ENCODE measurements around the gene UMODL1.
A peak's percentile ranks its signal among the peaks of the same experiment; 100 is the strongest.

The UMODL1 gene

DNA sequence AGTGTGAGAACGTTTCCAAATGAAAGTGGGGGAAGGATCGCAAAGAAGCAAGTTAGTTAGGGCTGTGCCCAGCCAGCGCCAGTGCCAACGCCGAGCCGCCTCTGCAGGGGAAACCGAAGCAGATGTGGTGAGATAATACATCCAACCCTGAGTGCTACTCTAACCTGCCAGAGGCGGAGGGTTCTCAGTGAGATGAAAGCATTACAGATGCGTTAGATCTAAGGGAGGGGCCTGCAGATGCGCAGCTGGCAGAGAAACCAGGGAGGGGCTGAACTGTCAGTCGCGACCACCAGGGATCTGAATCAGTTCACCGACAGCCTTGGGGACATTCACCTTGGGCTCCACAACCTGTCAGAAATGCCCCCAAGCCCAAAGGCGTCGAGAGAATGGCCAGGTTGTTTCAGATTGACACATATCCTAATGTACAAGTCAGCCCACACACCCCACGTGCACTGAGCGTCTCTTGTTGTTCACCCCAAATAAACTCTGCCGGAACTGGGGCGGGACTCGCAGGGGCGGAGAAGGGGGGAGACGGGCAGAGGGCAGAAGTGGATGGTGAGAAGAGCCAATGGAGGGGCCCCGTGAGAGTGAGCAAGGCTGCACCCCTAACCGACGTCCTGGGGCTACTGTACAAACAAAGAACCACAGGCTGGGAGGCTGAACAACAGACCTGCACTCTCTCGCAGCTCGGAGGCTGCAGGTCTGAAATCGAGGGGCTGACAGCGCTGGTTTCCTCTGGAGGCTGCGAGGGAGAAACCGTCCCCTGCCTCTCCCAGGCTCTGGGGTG lies 8.7 kb upstream of the UMODL1 start:
- Mint-ChIP-seq H3K4me1 (peaks cover 66% of the 10 kb centered on the region), H3K36me3 (ENCODE audit: low read depth) (no peaks in the 10 kb centered on the region), H3K9me3 (no peaks in the 10 kb centered on the region), H3K27me3 (ENCODE audit: low read depth, poor library complexity) (peaks cover 33% of the 10 kb centered on the region), H3K27ac (no peak overlapping the region), H3K4me3 (no peak overlapping the region)
- TF ChIP-seq, protein P1, sequence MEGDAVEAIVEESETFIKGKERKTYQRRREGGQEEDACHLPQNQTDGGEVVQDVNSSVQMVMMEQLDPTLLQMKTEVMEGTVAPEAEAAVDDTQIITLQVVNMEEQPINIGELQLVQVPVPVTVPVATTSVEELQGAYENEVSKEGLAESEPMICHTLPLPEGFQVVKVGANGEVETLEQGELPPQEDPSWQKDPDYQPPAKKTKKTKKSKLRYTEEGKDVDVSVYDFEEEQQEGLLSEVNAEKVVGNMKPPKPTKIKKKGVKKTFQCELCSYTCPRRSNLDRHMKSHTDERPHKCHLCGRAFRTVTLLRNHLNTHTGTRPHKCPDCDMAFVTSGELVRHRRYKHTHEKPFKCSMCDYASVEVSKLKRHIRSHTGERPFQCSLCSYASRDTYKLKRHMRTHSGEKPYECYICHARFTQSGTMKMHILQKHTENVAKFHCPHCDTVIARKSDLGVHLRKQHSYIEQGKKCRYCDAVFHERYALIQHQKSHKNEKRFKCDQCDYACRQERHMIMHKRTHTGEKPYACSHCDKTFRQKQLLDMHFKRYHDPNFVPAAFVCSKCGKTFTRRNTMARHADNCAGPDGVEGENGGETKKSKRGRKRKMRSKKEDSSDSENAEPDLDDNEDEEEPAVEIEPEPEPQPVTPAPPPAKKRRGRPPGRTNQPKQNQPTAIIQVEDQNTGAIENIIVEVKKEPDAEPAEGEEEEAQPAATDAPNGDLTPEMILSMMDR (IDR thresholded peaks at IDR 0.05) = no peak
- no peak for DNase-seq

DNA sequence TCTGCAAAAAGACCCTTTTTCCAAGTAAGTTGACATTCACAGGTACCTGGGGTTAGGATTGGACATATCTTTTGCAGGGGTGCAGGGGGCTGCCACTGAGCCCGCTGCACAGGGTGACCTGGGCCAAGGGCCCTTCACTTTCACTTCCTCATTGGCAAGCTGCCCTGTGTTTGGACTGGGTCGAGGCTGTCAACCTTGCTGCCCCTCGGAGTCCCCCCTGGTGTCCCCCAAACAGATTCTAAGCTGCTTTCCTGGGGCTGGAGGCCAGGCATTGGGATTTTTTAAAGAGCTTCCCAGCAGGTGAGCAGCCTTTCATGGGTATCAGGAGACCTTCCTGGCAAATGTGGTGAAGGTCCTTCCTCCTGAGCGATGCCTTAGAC lies 7.9 kb upstream of the UMODL1 start:
- H3K4me3 Mint-ChIP-seq = no peak overlapping the region
- peaks cover 63% of the 10 kb centered on the region for H3K4me1 Mint-ChIP-seq
- TF ChIP-seq, protein P1 (IDR thresholded peaks at IDR 0.05) = no peak
- H3K27me3 Mint-ChIP-seq (ENCODE audit: low read depth, poor library complexity) = peaks cover 28% of the 10 kb centered on the region
- no peaks in the 10 kb centered on the region for H3K9me3 Mint-ChIP-seq
- DNase-seq = no peak
- H3K27ac Mint-ChIP-seq = no peak overlapping the region
- no peaks in the 10 kb centered on the region for H3K36me3 Mint-ChIP-seq (ENCODE audit: low read depth)

DNA sequence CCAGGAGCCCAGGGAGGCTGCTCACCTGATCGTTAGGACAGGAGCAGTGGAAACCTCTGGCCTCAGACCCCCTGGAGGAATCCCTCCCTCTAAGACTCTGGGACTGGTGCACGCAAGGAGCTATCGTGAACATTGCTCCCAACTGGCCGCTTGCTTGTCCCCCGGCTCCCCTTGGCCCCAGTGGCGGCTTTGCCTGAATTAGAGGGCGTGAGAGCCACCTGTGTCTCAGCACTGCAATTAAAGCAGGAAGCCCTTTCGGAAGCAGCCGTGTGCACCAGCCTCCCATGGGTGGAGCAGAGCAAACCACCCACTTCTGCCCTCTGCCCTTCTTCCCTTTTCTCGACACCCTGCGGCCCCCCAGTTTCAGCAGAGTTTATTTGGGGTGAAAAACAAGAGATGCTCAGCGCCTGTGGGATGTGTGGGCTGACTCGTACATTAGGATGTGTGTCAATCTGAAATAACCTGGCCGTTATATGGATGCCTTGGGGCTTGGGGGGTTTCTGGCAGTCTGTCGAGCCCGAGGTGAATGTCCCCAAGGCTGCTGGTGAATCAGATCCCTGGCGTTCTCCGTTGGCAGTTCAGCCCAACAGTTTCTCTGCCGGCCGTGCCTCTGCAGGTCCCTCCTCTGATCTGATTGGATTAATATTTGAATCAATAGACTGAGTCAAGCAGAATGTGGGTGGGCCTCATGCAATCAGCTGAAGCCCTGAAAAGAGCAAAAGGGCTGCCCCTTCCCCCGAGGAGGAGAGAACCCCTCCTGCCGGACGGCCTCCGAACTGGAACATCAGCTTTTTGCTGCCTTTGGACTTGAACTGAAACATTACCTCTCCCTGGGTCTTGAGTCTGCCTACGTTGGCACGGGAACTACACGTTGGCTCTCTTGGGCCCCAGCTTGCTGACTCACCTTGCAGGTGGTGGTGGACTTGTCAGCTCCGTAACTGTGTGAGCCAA lies 7.3 kb upstream of the UMODL1 start:
- Mint-ChIP-seq H3K27ac (no peak overlapping the region), H3K27me3 (ENCODE audit: low read depth, poor library complexity) (peaks cover 24% of the 10 kb centered on the region), H3K4me1 (peaks cover 57% of the 10 kb centered on the region), H3K9me3 (no peaks in the 10 kb centered on the region), H3K4me3 (peak overlapping the region; percentile 44), H3K36me3 (ENCODE audit: low read depth) (no peaks in the 10 kb centered on the region)
- TF ChIP-seq, protein P1 (IDR thresholded peaks at IDR 0.05) = no peak
- DNase-seq = no peak

DNA sequence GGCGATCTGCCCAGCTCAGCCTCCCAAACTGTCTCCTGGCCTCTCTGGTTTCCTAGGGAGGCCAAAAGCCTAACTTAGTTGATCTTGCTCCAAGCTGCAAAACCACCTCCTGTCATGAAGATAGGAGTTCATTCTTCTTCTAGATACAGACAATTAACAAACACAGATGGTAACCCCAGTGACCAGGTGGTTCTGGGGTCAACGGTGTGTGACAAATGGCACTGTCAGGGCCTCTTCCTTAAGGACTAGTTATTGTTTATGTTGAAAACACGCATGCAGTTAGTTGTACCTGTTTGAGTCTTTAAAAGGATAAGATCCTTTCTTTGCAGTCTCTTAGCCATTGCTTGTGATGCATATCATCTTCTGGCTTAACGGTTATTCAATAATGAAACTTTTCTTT lies 4.6 kb upstream of the UMODL1 start:
- no peak for DNase-seq
- H3K27me3 Mint-ChIP-seq (ENCODE audit: low read depth, poor library complexity) = peaks cover 33% of the 10 kb centered on the region

DNA sequence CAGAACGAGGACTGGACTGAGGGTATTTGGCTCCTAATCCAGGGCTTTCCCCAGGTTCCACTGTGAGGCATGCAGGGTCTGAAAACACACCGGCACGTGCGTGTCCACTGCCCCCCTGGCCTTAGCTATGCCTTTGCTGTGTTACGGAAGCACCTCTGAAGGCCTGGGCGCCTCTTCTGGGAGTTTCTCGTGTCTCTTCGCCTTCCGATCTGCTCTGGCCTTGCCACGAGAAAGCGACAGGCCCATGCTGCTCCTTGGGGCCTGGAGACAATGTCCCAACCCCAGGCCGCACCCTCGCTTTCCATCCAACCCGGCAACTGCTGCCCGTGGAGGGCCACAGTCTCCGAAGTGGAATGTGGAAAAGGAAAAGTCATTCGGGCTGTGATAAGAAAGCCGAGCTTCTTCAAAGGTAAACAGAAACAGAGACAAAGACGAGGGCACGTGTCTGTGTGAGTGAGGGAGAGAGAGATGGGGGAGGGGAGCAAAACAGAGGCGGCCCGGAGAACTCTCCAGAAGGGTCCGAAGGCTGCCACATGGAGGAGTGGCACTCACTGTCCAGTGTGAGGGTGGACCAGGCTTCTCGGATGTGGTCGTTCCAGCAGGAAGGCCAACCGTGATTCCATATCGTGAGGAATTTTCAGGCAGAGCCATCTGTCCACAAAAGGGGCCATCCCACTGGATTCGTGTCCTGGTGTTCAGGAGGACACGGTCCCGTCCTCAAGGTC lies 3.4 kb upstream of the UMODL1 start:
- peaks cover 39% of the 10 kb centered on the region for H3K4me1 Mint-ChIP-seq
- H3K27me3 Mint-ChIP-seq (ENCODE audit: low read depth, poor library complexity) = peaks cover 27% of the 10 kb centered on the region
- H3K4me3 Mint-ChIP-seq = no peak overlapping the region
- TF ChIP-seq, protein P1 (IDR thresholded peaks at IDR 0.05) = no peak
- no peaks in the 10 kb centered on the region for H3K9me3 Mint-ChIP-seq
- H3K27ac Mint-ChIP-seq = peak overlapping the region; percentile 15
- no peaks in the 10 kb centered on the region for H3K36me3 Mint-ChIP-seq (ENCODE audit: low read depth)
- no peak for DNase-seq

More for the DNA sequence above, 4.6 kb upstream of the UMODL1 start:
- H3K36me3 Mint-ChIP-seq (ENCODE audit: low read depth) = no peaks in the 10 kb centered on the region
- H3K4me1 Mint-ChIP-seq = peaks cover 49% of the 10 kb centered on the region
- H3K4me3 Mint-ChIP-seq = no peak overlapping the region
- no peak overlapping the region for H3K27ac Mint-ChIP-seq
- TF ChIP-seq, protein P1 (IDR thresholded peaks at IDR 0.05) = no peak
- no peaks in the 10 kb centered on the region for H3K9me3 Mint-ChIP-seq
